NCI-H1048 (cell line): ENCODE results near the gene SAFB2.
"Not testable (repeated sequence)": the region's sequence is repeated elsewhere in the genome, so short reads cannot be mapped to it uniquely, and the experiment has no call there.

ENCODE experiments used
- DNase-seq: peaks from one replicate; lab custom pipeline; 2025; lab: John Stamatoyannopoulos, UW

The SAFB2 gene

DNA sequence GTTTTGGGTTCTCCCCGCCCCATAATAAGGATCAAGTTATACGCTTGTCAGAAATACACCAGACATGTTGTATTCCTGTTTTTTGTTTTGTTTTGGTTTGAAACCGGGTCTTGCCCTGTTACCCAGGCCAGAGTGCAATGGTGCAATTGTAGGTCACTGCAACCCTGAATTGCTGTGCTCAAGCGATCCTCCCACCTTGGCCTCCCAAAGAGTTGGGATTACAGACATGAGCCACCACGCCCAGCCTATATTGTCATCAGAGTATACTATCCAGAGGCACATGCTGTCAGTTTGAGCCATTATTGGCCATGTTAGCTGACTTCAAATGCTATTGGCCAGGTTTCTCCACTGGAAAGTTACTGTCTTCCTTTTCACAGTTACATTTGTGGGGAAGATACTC, 10.1 kb upstream of the SAFB2 start:
- no peak for DNase-seq

- DNase-seq: no peak
Observed at GRCh38 chr19:5632241-5632612, 9.7 kb upstream of the SAFB2 start.

DNA sequence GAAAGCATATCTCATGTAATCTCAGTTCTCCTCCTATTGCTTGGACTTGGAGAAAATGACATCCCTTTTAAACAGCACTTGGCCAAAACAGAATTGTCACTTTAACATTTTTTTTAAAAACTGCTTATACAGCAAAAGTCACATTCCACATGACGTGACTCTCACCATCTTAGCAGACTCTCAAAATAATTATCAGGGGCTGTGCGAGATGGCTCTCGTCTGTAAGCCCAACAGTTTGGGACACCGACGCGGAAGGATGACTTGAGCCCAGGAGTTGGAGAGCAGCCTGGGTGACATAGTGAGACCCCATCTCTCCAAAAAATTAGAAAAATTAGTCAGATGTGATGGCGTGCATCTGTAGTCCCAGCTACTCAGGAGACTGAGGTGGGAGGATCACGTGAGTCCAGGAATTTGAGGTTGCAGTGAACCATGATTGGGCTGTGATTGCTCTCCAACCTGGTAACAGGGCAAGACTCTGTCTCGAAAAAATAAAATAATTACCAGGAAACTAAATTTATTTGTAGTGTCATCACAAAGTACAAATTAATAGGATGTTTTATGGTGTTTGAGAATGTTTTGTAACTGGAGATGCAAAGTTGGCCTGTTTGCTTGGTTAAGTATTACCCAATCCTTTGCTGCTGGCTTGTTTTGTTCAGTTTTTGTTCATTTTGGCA, 9.1 kb upstream of the SAFB2 start:
- DNase-seq: no peak

DNA sequence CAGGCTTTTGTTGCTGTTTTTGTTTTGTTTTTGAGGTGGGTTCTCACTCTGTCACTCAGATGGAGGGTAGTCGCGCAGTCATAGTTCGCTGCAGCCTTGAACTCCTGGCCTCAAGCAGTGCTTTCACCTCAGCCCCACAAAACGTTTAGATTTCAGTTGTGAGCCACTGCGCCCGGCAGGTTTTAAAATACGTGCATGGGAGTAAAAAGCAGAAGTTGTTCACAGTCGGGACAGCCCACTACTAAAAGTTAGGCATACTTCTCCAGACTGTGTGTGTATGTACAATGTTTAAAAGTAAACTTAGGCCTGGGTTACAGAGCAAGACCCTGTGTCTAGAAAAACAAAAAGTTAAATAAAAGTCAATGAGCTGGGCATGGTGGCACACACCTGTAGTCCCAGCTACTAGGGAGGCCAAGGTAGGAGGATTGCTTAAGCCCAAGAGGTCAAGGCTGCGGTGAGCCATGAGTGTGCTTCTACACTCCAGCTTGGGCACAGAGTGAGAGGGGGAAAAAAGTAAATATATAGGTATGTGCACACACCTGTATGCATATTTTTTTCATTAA, 6.4 kb upstream of the SAFB2 start:
- no peak for DNase-seq

- no peak for DNase-seq
Observed at GRCh38 chr19:5628461-5628860, 5.9 kb upstream of the SAFB2 start.

DNA sequence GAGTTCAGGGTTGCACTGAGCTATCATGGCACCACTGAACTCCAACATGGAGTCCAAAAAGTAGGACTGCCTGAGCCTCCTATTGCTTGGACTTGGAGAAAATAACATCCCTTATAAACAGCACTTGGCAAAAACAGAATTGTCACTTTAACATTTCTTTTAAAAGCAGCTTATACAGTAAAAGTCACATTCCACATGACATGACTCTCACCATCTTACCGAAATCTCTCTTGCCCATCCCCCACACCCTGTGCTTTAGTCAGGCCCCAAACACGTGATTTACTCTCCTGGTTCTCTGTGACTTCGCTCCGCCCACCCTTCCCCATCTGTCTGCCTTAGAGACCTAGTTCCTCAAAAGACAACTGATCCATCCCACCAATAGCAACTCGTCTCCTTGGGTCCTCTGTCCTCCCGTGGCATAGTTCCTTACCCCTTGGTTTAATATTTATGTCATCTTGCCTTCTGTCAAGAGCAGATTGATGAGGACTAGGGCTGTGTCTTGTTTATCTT, 4.9 kb upstream of the SAFB2 start:
- DNase-seq: no peak

DNA sequence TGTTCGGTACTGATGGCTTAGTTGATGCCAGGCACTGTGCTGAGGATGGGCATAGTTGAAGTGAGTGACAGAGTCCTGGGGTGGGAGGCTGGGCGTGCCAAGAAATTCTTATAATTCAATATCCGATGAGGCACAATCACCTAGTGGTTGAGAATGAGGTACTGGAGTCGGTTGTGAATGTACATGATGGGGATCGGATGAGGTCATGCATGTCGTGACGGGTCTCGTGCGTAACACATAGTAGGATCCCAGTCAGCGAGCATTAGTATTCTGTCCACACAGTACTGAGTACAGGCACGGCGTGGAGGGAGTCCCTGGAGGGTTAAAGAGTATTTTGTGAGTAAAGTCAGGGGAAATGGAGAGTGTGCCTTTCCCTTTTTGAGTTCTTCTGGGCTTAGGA, 3.1 kb upstream of the SAFB2 start:
- no peak for DNase-seq

GRCh38 chr19:5624741-5625278, 2.2 kb upstream of the SAFB2 start:
- DNase-seq: no peak

DNA sequence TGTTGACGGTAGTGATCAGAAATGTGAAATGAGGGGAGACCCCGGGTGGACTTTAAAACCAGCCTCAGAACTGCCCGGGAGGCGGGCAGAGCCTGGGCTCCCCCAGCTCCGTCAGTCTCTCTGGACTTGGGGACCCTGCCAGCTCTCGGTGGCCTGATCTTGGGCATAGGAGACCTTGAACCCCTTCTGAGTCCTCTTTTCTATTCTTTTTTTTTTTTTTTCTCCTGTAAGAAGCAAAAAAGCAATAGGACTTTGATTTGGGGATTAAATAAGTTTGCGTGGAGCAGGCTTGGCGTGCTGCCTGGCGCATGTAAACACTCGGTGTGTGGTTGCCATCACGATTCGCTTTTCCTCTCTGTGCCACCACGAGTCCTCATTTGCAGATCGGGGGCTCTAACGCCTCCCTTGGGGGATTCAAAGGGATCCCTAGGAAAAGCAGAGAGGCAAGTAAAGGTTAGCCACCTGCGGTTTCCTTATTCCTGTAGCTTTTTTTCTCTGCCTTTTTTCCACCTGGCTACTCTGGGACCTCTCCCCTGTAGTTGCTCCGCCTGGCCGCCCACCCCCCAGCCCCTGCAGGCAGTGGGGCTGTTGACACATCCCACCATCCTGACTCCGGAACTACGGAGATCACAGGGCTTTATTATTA, 1.6 kb upstream of the SAFB2 start:
- no peak for DNase-seq

DNA sequence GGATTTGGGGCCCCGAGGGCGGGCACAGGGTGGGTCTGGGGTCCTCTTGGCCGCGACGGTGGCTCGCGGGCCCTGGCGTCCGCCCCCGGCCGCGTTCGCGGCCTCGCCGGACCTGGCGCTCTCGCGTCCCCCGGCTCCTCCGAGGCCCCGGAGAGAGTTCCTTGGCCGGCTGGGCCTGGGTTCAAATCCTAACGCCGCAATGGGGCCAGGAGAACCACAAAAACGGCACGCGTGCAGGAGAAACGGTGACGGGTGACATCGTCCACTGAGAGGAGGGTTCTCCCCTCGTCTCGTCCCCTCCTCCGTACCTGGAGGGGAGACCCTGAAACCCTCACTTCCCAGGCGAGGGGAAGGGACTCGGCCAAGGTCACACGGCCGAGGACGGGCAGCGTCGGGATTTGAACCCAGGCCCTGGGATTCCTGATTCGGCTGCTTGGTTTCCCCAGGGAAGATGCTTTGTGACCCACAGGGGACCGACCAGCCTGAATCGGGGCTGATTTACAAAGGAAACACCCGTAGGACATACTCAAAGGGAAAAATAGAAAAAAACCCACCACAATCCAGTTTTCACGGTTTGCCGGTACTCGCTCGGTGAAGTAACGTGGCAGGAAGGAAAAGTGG, 931 bp upstream of the SAFB2 start:
- DNase-seq: no peak

- no peak for DNase-seq
Observed at GRCh38 chr19:5621945-5622464, 571 bp downstream of the SAFB2 start.

GRCh38 chr19:5621311-5621944, 1.1 kb downstream of the SAFB2 start:
- DNase-seq: no peak

DNA sequence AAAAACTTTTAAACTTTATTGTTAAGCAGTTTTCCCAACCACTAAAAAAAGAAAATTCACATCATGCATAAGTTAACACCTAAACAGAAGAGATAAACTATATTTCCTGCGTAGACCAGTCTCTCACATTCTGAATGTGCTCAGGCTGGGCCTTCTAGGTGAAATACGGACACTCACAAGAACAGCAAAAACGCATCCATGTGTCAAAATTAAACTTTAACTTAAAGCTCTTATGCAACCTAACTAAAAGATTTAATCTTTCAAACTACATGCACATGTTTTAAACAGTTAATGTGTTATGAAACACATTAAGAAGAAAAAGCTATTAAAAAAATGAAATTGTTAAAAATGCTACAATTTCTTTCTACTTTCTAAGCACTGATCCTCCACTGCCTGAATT, 2.6 kb downstream of the SAFB2 start:
- no peak for DNase-seq

GRCh38 chr19:5618591-5618990, 4.0 kb downstream of the SAFB2 start:
- no peak for DNase-seq

GRCh38 chr19:5617080-5617479, 5.5 kb downstream of the SAFB2 start:
- no peak for DNase-seq

DNA sequence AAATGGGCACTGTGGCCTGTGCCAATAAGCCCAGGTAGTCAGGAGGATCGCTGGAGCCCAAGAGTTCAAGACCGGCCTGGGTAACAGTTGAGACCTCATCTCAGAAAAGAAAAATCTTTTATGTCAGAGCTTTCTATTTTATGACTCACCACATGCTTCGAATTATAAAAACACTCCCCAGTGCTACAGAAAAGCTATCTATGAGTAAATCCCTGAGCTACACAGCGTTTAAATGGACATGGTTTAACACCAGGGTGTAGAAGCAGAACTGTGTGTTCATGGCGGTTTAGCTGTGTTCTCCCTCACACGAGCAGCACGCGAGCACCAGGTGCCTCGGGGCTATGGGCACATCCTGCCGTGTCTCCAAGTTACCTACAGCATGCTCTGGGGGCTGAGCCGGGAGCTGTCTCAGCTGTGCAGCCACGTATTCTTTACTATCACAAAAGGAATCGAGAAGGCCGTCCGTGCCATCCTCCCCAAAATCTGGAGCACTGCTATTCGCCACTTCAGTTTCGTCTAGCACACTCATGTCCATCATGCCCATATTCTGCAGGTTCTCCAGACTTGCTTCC, 6.7 kb downstream of the SAFB2 start:
- no peak for DNase-seq

DNA sequence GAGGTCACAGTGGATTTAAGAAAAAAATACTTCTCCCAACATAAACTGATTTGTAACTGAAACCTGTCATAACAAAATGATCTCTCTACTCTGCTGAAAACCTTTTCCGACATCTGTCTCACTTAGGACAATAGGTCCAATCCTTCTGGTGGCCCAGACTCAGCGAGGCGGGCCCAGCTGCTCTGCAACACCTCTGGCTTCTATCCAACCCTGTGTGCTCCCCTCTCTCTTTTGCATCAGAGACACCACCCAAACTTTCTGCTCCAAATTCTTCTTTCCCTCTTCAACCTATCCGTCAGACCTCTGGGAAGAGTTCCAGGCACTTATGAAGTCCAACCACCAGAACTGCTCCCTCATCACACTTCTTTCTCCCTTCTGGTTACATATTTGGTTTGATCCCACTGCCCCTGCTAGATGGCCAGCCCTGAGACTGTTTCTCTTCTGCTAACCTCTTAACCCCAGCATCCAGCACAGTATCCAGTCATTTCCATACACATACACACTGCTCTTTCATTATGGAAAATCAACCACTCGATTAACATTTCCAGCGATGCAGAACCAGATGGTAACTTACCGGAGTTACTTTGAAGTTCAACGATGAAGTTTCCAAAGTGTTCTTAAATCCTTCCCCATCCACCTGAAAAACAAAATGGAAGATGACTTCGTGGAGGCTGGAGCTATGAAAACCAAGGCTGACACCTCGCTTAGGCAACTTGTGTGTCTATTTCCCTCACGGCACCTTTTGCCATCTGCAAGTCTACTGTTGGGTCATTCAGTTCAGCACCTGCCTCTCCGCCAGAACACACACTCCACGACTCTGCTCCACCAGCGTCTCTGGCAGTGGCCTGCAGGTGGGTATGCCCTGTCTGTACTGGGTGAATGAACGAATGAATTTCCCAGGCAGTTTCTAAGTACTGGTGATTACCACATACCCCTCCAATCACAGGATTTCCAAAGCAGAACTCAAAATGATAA, 9.4 kb downstream of the SAFB2 start:
- DNase-seq: no peak

GRCh38 chr19:5609881-5610448, 12.6 kb downstream of the SAFB2 start:
- no peak for DNase-seq

GRCh38 chr19:5608766-5609165, 13.8 kb downstream of the SAFB2 start:
- not testable (repeated sequence) for DNase-seq

DNA sequence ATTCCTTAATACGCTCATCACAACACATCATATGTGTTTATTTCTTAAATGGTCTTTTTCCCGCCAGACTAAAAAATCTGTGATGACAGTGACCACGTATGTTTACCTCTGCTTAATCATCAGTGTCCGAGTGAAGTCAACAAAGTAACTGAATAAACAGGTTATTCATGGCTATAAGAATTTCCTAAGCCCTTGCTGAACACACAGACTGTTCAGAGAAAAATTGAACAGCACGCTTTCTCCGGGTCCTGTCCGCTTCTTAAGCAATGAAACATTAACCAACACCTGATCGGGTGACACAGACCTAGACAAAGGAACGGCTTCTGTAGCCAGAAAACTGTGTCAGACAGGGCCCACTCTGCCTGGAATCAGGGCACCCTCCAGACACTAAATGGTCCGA, 14.3 kb downstream of the SAFB2 start:
- no peak for DNase-seq
